ENCODE measurements around the gene CTU2. TPM values are rescaled to one million over a fixed set of nuclear protein-coding genes. Genes with fewer than 3 reads are reported as not detected.
A peak's percentile ranks its signal among the peaks of the same experiment; 100 is the strongest.

CTU2 gene
- total and polyA plus RNA-seq, 2 of the 8 experiments (the other 6 are each of a cell fraction or from before 2014, with no cell fraction given) = 32.7 to 42.9 TPM

GRCh38 chr16:88695218-88695617 lies 11.1 kb upstream of the CTU2 start:
- no peak overlapping the region for H3K23ac ChIP-seq (ENCODE audit: insufficient read length)
- FAIRE-seq (no peak), DNase-seq (ENCODE audit: low read depth in 1 of 2, low spot score in 2 of 2) (no peak)
- no peaks in the 10 kb centered on the region for H3K27me3 ChIP-seq (replicated peaks in 1 of 4; ENCODE audit: control insufficient read depth in 3 of 4, extremely low read depth in 1 of 4, insufficient read depth in 3 of 4, low read length in 3 of 4)
- 95% methylated on average over 15 of the region's 15 CpGs; no CpG with 5 or more reads in 1 of the 2 experiments for WGBS, 2 experiments (ENCODE audit: extremely low coverage in 1 of 2, insufficient coverage in 1 of 2, insufficient read length in 1 of 2, insufficient replicate concordance in 2 of 2, low coverage in 1 of 2, low lambda C conversion rate in 2 of 2, missing lambda C conversion rate in 1 of 2)
- H2BK20ac ChIP-seq (ENCODE audit: low read length) = no peak overlapping the region
- CTCF ChIA-PET (ENCODE audit: partially characterized antibody) = interaction anchor here (0.6 to 6.5 kb wide), 4 partner anchors 10 to 129 kb away, joined by 3 to 37 read pairs (median 5); no protein-coding TSS in a partner anchor
- no peak overlapping the region for H2AK5ac ChIP-seq (ENCODE audit: low read depth, low read length)
- H2BK120ac ChIP-seq (replicated peaks; ENCODE audit: low read depth, low read length) = no peak overlapping the region
- H4K91ac ChIP-seq (replicated peaks; ENCODE audit: insufficient read length, low read length) = no peak overlapping the region
- H3K9me3 ChIP-seq (ENCODE audit: insufficient read depth in 2 of 2, low read depth in 1 of 2, low read length in 1 of 2) = no peaks in the 10 kb centered on the region
- peaks cover 0 to 3% of the 10 kb centered on the region in 2 experiments for H4K20me1 ChIP-seq (replicated peaks in 1 of 2; ENCODE audit: control insufficient read depth in 1 of 2, insufficient read depth in 2 of 2, low read length in 2 of 2)
- peak overlapping the region; percentile 50; the same call in 1 of the 2 replicates for H2BK12ac ChIP-seq (ENCODE audit: low read depth, low read length)
- no peak overlapping the region for H3K4ac ChIP-seq (replicated peaks; ENCODE audit: insufficient read length, low read depth, low read length)
- no peak overlapping the region for H2BK15ac ChIP-seq (ENCODE audit: low read length)
- H3K18ac ChIP-seq (ENCODE audit: extremely low read depth, low read length) = no peak overlapping the region; the same call in 1 of the 2 replicates
- H3K9ac ChIP-seq (replicated peaks in 1 of 4; ENCODE audit: extremely low read depth in 1 of 4, low read depth in 3 of 4, low read length in 3 of 4) = no peak overlapping the region
- no peak overlapping the region for H2BK5ac ChIP-seq (ENCODE audit: low read depth, low read length)
- H3K36me3 ChIP-seq (ENCODE audit: control insufficient read depth in 2 of 4, insufficient read depth in 4 of 4, low read length in 3 of 4) = peaks cover 0 to 13% (median 4%) of the 10 kb centered on the region in 4 experiments; a peak in 4 of 8 replicates
- no peaks in the 10 kb centered on the region for H3K79me2 ChIP-seq (ENCODE audit: control insufficient read depth in 1 of 2, insufficient read depth in 2 of 2, low read length in 2 of 2)
- H3K56ac ChIP-seq (replicated peaks; ENCODE audit: insufficient read length, low read depth, low read length) = no peak overlapping the region
- TF ChIP-seq TCF12 (IDR thresholded peaks at IDR 0.05; ENCODE audit: low read depth, low read length) (no peak), HDAC6 (IDR thresholded peaks at IDR 0.05; ENCODE audit: low read depth, low read length) (no peak), TEAD4 (IDR thresholded peaks at IDR 0.05; ENCODE audit: low read depth, low read length) (no peak), PHF8 (conservative IDR thresholded peaks at IDR 0.05; ENCODE audit: low read depth, low read length) (no peak)
- H3K4me3 ChIP-seq (ENCODE audit: extremely low read depth in 1 of 4, insufficient read depth in 2 of 4, low read depth in 3 of 4, low read length in 4 of 4) = no peak overlapping the region
- H3K79me1 ChIP-seq (ENCODE audit: low read depth, low read length) = 0 out of 2 replicates have a peak, but pooled peaks cover 2% of the 10 kb centered on the region
- no peak overlapping the region for H3K14ac ChIP-seq (ENCODE audit: insufficient read length)
- H3K23me2 ChIP-seq (ENCODE audit: low read depth, low read length) = no peaks in the 10 kb centered on the region
- POLR2A ChIA-PET (ENCODE audit: partially characterized antibody) = no interaction called here
- no peak overlapping the region for H3K4me2 ChIP-seq (ENCODE audit: insufficient read depth in 1 of 2, low read depth in 2 of 2, low read length in 2 of 2)
- H3K27ac ChIP-seq (ENCODE audit: low read depth, low read length) = no peak overlapping the region; the same call in 1 of the 2 replicates
- peak overlapping the region; percentile 68; the same call in 1 of the 2 replicates for H4K8ac ChIP-seq (ENCODE audit: extremely low read depth, insufficient read depth, low read length)
- no peak overlapping the region for H4K5ac ChIP-seq (ENCODE audit: insufficient read length, low read depth, low read length)
- no peak overlapping the region for H2AFZ ChIP-seq (ENCODE audit: low read length)
- H3K4me1 ChIP-seq (replicated peaks in 1 of 4; ENCODE audit: control insufficient read depth in 3 of 4, insufficient read depth in 4 of 4, low read length in 3 of 4) = no peaks in the 10 kb centered on the region

Measured in H1 (cell line).